HG03196 (cell line): ENCODE data around the gene ADAMTSL2.

Source experiments
- ATAC-seq: cut with Tn5 transposase; IDR thresholded peaks from one replicate; pipeline ENCODE4 v1.9.1; 2021; ENCODE audit not compliant: unreplicated experiment

The ADAMTSL2 gene

GRCh38 chr9:133603135-133603927 is 68.8 kb downstream of the ADAMTSL2 start:
- ATAC-seq, result no peak

- no peak for ATAC-seq
Measured at GRCh38 chr9:133604214-133604613, 69.7 kb downstream of the ADAMTSL2 start.

DNA sequence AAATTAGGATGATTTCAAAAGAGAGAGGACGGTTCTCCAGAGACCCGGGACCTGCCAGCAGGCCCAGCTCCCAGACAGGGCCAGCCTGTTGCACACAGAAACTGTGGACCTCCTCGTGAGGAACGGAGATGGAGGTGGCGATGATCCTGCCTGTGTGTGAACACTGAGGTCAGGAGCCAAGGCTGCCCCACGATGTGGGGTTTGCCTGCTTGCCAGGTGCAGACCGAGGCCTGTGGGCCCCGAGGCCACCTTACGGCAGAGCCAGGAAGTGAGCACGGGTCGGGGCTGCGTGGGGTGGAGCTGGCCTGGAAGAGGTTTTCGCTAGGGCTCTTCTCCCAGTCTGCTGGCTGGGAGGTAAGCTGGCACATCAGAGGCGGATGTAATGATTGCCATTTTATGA is 70.4 kb downstream of the ADAMTSL2 start:
- no peak for ATAC-seq

DNA sequence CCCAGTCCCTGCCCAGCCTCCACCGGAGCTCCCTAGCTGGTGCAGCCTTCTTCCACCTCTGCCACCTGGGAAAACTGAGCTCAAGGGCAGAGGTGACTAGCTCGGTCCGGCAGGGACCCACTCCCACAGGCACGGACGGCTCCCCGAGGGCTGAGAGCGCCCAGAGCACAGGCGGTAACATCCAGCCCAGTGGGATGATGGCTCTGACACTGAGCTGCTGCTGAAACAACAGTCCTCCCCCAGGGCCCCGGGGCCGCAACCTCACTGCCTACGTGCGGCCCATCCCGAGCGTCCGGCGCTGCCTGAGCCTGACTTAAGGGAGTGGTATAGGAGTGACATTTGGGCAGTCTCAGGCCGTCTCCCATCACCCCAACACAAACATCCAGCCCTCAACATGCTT is 70.9 kb downstream of the ADAMTSL2 start:
- no peak for ATAC-seq

DNA sequence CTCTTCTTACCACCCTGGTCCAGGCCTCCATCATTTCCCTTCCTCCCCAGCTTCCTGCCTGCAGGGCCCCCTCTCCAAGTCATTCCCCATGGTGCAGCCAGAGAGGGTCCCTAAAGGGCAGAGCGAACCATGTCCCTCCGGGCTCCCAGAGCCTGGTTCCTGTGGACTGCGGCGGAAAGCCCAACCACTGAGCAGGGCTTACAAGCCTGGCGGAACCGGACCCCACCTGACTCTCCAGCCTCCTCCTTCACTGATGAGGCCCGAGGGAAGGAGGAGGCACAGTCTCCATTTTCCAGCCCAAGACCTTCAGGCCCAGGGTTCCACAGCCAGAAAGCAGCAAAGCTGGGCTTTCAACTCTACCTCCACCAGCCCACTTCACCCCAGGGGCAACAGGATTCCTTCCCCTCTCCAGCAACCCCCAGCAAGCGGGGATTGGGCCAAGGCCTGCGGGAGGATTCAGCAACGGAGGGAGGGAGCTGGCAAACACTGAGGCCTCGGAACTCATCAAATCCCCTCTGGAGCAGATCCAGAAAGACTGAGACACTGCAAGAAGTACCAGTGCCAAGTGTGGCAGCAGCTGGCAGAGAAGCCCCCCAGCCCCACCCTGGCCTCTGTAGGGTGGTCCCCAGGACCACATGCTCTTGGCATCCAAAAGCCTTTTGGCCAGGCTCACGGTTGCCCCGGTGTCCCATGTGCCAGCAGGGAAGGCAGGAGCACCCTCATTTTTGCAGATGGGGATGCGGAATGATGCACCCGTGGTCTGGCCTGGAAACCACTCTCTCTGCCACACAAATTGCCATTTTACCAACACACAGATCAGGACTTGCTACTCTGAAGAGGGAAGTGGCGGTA is 71.6 kb downstream of the ADAMTSL2 start:
- ATAC-seq, result no peak

DNA sequence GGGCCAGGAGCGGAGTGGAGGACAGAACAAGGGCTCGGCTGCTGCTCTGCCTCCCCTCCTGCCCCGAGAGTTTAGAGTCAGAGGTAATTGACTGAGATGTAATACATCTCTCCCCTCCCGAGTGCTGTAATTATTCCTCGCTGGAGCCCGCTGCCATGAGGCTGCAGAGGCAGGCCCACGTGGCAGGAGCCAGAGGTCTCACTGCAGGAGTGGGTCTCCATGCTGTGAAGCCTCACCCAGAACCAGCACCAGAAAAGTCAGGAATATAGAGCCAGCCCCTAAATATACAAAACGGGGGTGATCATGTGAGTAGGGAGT is 72.2 kb downstream of the ADAMTSL2 start:
- no peak for ATAC-seq

DNA sequence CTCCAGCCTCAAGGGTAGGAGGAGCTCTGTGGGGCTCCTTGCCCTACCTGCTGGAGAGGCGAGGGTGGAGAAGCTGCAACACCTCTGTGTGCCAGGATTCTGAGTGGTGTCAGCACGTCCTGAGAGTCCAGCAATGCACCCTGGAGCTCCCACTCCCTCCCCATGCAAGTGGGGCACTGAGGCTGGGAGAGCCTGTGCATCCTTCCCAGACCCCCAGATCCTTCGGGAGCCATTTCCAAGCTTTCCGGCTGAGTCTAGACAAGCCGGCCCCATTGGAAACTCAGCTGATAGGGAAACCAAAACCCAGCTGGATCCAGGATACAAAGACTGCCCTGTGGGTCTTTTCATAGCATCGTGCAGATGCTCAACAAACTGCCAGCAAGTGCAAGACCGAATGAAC is 72.9 kb downstream of the ADAMTSL2 start:
- ATAC-seq, result no peak

GRCh38 chr9:133607976-133608375 is 73.5 kb downstream of the ADAMTSL2 start:
- ATAC-seq, result no peak

- no peak for ATAC-seq
Measured at GRCh38 chr9:133608382-133608781, 73.9 kb downstream of the ADAMTSL2 start.

DNA sequence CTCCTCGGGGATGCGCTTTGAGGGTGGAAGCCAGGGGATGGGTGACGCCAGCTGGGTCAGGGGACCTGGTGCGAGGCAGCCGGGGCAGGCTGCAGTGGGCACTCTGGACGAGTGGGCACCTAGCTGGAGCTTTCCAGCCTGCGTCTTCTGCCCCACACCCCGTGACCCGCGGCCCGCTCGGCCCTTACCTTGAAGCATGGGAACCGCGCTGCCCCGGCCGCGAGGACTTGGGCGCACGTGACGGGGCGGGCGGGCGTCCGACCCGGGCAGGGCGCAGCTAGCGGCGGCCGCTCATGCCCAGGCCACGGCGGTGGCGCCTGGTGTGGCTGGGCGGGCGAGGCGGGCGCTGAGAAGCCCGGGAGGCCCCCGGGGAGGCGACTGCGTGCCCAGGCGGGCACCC is 74.4 kb downstream of the ADAMTSL2 start:
- no peak for ATAC-seq

DNA sequence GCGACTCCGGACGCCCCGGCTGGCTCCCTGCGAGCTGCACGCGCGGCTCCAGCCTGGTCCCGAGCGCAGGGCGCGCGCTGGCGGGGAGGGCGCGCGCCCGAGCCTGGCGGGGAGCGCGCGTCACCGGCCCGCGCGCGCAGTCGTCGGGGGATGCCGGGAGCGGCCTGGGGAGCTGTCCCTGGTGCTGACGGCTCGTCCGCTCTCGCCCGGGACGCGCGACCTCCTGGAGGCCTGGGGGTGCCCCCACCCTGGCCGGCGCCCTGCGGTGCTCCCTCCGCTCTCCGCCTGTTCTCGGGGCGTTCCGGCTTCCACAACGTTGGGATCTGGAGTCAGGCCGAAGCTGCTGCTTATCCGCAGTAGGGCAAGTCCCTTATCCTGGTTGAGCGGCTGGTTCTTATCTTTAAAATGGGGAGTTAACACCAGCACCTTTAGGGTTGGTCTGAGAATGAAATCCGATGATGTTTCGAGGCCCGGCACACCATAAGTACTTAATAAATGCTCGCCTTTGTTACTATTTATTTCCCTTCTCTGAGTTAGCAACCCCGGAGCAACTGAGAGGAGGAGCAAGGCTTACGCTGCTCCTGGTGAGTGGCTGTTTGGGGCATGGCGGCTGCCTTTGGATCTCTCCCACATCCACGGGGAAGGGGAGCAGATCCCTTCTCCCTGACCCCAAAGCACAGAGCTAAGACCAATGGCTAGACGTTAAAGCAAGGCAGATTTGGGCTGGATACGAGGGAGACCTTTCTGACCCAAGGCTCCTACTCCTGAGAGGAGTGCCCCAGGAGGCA is 75.0 kb downstream of the ADAMTSL2 start, which contains the start of gene FAM163B:
TSS of gene FAM163B (minus strand) at position 79 of the 788 bp plus-strand sequence. CDS start 29,166 bp downstream, outside the sequence.
- no peak for ATAC-seq

- no peak for ATAC-seq
Measured at GRCh38 chr9:133610845-133611244, 76.3 kb downstream of the ADAMTSL2 start.

DNA sequence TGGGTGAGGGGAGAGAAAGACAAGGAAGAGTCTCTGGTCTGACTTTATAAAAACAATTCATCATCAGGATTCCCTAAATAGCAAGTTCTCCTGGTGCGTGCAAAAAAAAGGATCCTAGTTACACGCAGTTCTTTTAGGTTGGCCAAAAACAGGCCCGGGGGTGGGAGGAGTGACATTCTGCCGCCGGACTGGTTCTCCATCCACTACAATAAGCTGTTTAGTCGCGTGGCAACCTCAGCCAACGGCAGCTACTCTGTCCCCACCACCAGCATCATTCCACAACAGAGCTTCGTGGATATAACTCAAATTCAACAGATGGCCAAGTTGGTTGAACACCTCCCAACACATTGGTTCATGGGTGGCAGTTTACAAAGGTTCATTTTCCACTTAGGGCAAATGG is 77.5 kb downstream of the ADAMTSL2 start:
- no peak for ATAC-seq

DNA sequence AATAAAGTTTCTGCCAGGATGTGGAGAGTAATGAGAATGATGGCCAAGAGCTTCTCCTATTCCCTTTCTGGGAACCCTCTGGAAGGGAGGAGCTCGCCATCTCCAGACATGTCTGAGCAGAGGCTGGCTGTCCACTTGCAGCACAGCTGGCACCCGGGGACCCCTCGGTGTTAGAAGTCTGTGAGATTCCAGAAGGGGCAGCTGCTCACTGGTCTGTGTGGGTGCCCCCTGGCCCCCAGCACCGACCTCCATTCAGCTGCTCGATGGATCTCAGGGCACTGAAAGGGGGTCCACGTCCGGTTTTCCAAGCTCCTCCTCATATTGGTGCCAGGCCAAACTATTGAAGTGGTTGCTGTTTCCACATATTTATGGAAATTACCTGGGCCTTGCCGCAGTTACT is 78.3 kb downstream of the ADAMTSL2 start:
- no peak for ATAC-seq

- no peak for ATAC-seq
Measured at GRCh38 chr9:133613432-133613831, 78.9 kb downstream of the ADAMTSL2 start.

GRCh38 chr9:133614056-133614455 is 79.6 kb downstream of the ADAMTSL2 start:
- no peak for ATAC-seq

DNA sequence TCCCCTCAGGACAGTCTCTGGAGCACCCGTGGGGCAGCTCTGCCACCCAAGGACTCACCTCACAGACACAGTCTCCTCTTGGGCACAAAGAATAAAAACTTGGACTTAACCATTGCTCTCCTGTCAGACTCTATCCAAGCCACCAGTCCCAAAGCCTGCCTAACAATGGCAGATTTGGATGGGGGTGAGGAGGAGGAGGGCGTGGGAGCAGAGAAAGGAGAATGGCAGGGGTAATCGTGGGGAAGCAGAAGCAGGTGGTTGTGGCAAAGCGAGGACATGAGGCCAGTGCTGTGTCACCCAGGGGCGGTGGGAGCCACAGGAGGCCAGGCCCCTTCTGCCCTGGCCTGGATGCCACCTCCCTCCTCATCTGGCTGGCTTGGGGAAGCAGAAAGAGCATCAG is 80.2 kb downstream of the ADAMTSL2 start:
- ATAC-seq, result no peak

- no peak for ATAC-seq
Measured at GRCh38 chr9:133615186-133615585, 80.7 kb downstream of the ADAMTSL2 start.

- no peak for ATAC-seq
Measured at GRCh38 chr9:133615606-133616188, 81.2 kb downstream of the ADAMTSL2 start.

DNA sequence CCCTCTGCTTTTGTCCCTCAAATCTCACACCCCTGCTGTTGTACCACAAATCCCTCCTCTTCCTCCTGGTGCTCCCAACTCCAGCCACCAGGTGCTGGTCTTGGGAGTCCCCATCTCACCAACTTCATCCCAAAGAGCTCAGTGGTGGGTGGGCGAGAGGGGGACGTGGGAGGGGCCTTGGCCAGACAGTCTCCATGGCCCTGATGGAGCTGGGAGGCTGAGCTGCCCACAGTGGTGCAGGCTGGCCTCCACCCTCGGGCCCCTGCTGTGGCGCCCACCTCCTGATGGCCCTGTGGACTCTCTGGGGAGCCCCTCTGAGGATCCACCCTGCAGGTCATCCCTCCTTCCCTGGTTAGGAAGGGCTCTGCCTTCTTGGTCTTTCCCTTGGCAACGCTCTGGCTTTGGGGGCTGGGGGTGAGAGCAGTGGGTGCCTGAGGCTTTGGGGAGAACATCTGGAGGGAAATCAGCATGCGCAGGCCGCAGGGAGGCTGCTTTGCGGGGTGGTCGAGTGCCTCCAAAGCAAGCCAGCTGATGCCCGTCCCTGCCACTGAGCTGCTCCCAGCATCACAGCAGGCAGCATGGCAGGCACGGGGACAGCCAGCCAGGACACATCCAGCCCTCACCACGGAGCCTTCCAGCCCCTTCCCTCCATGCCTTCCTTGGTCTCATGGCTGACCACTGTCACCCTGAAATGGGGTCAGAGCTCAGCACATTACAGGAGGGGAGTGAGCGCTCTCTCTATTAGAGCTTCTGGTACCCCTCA is 82.3 kb downstream of the ADAMTSL2 start:
- no peak for ATAC-seq
